Retinal pigment epithelial cell (primary cell): ENCODE data around the gene ATXN1L.
A peak's percentile ranks its signal among the peaks of the same experiment; 100 is the strongest.
"Not testable (repeated sequence)": the region's sequence is repeated elsewhere in the genome, so short reads cannot be mapped to it uniquely, and the experiment has no call there.

Experiments
- DNase-seq: peaks from one replicate; pipeline ENCODE4 v3.0.0-alpha.2; 2010; ENCODE audit warnings: low read depth
- H3K4me3 ChIP-seq: 2 replicates; pipeline ENCODE4 v1.5.1; 2011; ENCODE audit warnings: mild to moderate bottlenecking, low read length, control low read depth, moderate library complexity
- TF ChIP-seq, protein P1 (sequence below): conservative IDR thresholded peaks from 2 replicates; pipeline ENCODE4 v1.5.1; 2011; ENCODE audit warnings: low read depth, low read length, control low read depth, inconsistent platforms

The ATXN1L gene

GRCh38 chr16:71845639-71846430 lies at the start of gene ATXN1L:
TSS of gene ATXN1L (plus strand) at chr16:71845976. CDS start at chr16:71849741, 3,765 bp downstream.
- peak within 1 kb of the TSS; percentile 98 for H3K4me3 ChIP-seq
- peak; percentile 58 for DNase-seq
- TF ChIP-seq, protein P1, sequence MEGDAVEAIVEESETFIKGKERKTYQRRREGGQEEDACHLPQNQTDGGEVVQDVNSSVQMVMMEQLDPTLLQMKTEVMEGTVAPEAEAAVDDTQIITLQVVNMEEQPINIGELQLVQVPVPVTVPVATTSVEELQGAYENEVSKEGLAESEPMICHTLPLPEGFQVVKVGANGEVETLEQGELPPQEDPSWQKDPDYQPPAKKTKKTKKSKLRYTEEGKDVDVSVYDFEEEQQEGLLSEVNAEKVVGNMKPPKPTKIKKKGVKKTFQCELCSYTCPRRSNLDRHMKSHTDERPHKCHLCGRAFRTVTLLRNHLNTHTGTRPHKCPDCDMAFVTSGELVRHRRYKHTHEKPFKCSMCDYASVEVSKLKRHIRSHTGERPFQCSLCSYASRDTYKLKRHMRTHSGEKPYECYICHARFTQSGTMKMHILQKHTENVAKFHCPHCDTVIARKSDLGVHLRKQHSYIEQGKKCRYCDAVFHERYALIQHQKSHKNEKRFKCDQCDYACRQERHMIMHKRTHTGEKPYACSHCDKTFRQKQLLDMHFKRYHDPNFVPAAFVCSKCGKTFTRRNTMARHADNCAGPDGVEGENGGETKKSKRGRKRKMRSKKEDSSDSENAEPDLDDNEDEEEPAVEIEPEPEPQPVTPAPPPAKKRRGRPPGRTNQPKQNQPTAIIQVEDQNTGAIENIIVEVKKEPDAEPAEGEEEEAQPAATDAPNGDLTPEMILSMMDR = no peak

GRCh38 chr16:71796501-71797097 lies 49.2 kb upstream of the ATXN1L start:
- DNase-seq = no peak
- TF ChIP-seq, protein P1 = no peak
- no peak overlapping the region for H3K4me3 ChIP-seq

- TF ChIP-seq, protein P1 = no peak
These were observed 42.5 kb upstream of the ATXN1L start for GRCh38 chr16:71803305-71803690.

DNA sequence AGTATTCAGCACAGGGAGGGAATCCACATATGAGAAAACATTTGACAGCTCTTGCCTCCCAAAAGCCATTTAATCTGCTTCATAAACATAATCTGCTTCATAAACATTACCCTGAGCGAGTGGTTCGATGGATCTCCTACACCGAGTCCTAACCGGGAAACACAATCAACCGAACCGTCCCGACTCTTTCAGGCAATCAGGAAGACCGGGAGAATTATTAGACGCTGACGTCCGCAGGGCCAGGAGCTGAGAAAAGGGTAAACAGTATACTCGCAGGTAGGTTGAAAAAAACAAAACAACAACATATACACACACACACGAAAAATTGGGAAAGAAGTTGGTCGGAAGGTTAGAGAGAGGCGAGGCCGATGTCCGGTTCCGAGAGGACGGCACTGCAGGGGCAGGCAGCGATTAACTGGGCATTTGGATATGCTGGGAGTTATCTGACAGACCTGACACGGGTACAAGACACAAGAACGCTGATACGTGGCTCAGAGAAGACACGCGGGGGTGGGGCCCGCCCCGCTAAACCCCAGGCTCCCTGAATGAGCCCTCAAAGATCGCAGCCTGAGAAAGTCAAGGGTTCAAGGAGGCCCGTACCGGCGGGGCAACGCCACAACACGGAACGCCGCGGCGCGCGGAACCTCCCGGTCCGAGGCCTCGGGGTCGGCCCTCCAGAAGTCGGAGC lies 37.7 kb upstream of the ATXN1L start:
- peak overlapping the region; percentile 96 for H3K4me3 ChIP-seq
- no peak for DNase-seq
- TF ChIP-seq, protein P1 = no peak

More at GRCh38 chr16:71803305-71803690, 42.5 kb upstream of the ATXN1L start:
- no peak overlapping the region for H3K4me3 ChIP-seq
- no peak for DNase-seq

- peak; percentile 98 for DNase-seq
- peak within 1 kb of the TSS; percentile 96 for H3K4me3 ChIP-seq
- TF ChIP-seq, protein P1 = no peak
These were observed 37.0 kb upstream of the ATXN1L start, which contains the start of gene AP1G1 for GRCh38 chr16:71808593-71809459. TSS of gene AP1G1 (minus strand) at chr16:71808834. CDS start at chr16:71789479, 19,355 bp downstream.

DNA sequence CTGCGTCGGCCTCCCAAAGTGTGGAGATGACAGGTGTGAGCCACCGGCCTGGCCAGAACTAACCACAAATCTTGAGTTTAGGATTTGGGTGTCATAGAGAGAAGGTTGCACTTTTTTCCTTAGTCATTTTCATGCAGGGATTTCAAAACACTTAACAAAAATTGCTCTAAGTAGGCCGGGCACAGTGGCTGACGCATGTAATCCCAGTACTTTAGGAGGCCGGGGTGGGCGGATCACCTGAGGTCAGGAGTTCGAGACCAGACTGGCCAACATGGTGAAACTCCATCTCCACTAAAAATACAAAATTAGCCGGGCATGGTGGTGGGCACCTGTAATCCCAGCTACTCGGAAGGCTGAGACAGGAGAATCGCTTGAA lies 35.6 kb upstream of the ATXN1L start:
- DNase-seq, H3K4me3 ChIP-seq: not testable (repeated sequence)
